RWPE2 (cell line): ENCODE measurements around the gene AKR7A2.
A peak's percentile ranks its signal among the peaks of the same experiment; 100 is the strongest.

Source experiments
- ATAC-seq: fragments of 200-7000 bp; cut with Tn5 transposase; 3 replicates; pipeline ENCODE4 v1.9.1; 2021; ENCODE audit warnings: low read depth
- DNase-seq: peaks from one replicate; pipeline ENCODE4 v3.0.0-alpha.2; 2020; ENCODE audit warnings: low spot score
- H3K27ac ChIP-seq: fragments of 450-650 bp; 2 replicates; pipeline ENCODE4 v1.5.1; 2017; ENCODE audit warnings: mild to moderate bottlenecking; ENCODE audit not compliant: poor library complexity, severe bottlenecking
- H3K27me3 ChIP-seq: fragments of 250-450 bp; sonication (Bioruptor Pico); 2 replicates; pipeline ENCODE4 v1.5.1; 2021; ENCODE audit warnings: mild to moderate bottlenecking, moderate library complexity; ENCODE audit not compliant: insufficient read depth, poor library complexity, severe bottlenecking
- H3K36me3 ChIP-seq: fragments of 250-450 bp; sonication (Bioruptor Pico); 2 replicates; pipeline ENCODE4 v1.5.1; 2020; ENCODE audit warnings: low read depth, mild to moderate bottlenecking, moderate library complexity
- H3K4me1 ChIP-seq: fragments of 250-450 bp; sonication (Bioruptor Pico); 2 replicates; pipeline ENCODE4 v1.5.1; 2021; ENCODE audit warnings: mild to moderate bottlenecking, moderate library complexity; ENCODE audit not compliant: insufficient read depth, poor library complexity, severe bottlenecking
- H3K4me3 ChIP-seq: fragments of 250-450 bp; sonication (Bioruptor Pico); 2 replicates; pipeline ENCODE4 v1.5.1; 2021; ENCODE audit warnings: mild to moderate bottlenecking, moderate library complexity; ENCODE audit not compliant: severe bottlenecking
- H3K9me3 ChIP-seq: fragments of 250-450 bp; sonication (Bioruptor Pico); 2 replicates; pipeline ENCODE4 v1.5.1; 2021; ENCODE audit warnings: mild to moderate bottlenecking, moderate library complexity; ENCODE audit not compliant: severe bottlenecking
- TF ChIP-seq, protein P1 (sequence below): fragments of 450-650 bp; IDR thresholded peaks from one replicate; pipeline ENCODE4 v1.5.1; 2017; ENCODE audit warnings: mild to moderate bottlenecking, moderate library complexity; ENCODE audit not compliant: poor library complexity, severe bottlenecking

AKR7A2 gene

GRCh38 chr1:19337289-19337688, 25.3 kb upstream of the AKR7A2 start:
- Histone ChIP-seq H3K27ac (peak overlapping the region; percentile 9), H3K27me3 (no peaks in the 10 kb centered on the region), H3K9me3 (no peaks in the 10 kb centered on the region), H3K4me1 (no peaks in the 10 kb centered on the region), H3K36me3 (peaks cover 9% of the 10 kb centered on the region), H3K4me3 (no peak overlapping the region)
- TF ChIP-seq, protein P1, sequence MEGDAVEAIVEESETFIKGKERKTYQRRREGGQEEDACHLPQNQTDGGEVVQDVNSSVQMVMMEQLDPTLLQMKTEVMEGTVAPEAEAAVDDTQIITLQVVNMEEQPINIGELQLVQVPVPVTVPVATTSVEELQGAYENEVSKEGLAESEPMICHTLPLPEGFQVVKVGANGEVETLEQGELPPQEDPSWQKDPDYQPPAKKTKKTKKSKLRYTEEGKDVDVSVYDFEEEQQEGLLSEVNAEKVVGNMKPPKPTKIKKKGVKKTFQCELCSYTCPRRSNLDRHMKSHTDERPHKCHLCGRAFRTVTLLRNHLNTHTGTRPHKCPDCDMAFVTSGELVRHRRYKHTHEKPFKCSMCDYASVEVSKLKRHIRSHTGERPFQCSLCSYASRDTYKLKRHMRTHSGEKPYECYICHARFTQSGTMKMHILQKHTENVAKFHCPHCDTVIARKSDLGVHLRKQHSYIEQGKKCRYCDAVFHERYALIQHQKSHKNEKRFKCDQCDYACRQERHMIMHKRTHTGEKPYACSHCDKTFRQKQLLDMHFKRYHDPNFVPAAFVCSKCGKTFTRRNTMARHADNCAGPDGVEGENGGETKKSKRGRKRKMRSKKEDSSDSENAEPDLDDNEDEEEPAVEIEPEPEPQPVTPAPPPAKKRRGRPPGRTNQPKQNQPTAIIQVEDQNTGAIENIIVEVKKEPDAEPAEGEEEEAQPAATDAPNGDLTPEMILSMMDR = no peak
- ATAC-seq (no peak), DNase-seq (no peak)

- ATAC-seq (peak; percentile 71), DNase-seq (no peak)
- Histone ChIP-seq H3K27ac (peak overlapping the region; percentile 9), H3K4me1 (no peaks in the 10 kb centered on the region), H3K4me3 (no peak overlapping the region), H3K36me3 (peaks cover 9% of the 10 kb centered on the region), H3K9me3 (no peaks in the 10 kb centered on the region), H3K27me3 (no peaks in the 10 kb centered on the region)
- TF ChIP-seq, protein P1 = no peak
Observed at GRCh38 chr1:19336543-19336942, 24.6 kb upstream of the AKR7A2 start.

- Histone ChIP-seq H3K27me3 (no peaks in the 10 kb centered on the region), H3K9me3 (no peaks in the 10 kb centered on the region), H3K36me3 (no peaks in the 10 kb centered on the region), H3K27ac (no peak overlapping the region), H3K4me1 (no peaks in the 10 kb centered on the region), H3K4me3 (no peak overlapping the region)
- no peak for DNase-seq
- no peak for ATAC-seq
- TF ChIP-seq, protein P1 = no peak
Observed at GRCh38 chr1:19333587-19334354, 21.8 kb upstream of the AKR7A2 start.

- no peak overlapping the region for H3K27ac ChIP-seq
- TF ChIP-seq, protein P1 = no peak
- no peaks in the 10 kb centered on the region for H3K27me3 ChIP-seq
- H3K36me3 ChIP-seq = no peaks in the 10 kb centered on the region
- H3K9me3 ChIP-seq = no peaks in the 10 kb centered on the region
- no peaks in the 10 kb centered on the region for H3K4me1 ChIP-seq
- no peak for ATAC-seq
- no peak for DNase-seq
- H3K4me3 ChIP-seq = no peak overlapping the region
Observed at GRCh38 chr1:19332832-19333231, 20.9 kb upstream of the AKR7A2 start.

DNA sequence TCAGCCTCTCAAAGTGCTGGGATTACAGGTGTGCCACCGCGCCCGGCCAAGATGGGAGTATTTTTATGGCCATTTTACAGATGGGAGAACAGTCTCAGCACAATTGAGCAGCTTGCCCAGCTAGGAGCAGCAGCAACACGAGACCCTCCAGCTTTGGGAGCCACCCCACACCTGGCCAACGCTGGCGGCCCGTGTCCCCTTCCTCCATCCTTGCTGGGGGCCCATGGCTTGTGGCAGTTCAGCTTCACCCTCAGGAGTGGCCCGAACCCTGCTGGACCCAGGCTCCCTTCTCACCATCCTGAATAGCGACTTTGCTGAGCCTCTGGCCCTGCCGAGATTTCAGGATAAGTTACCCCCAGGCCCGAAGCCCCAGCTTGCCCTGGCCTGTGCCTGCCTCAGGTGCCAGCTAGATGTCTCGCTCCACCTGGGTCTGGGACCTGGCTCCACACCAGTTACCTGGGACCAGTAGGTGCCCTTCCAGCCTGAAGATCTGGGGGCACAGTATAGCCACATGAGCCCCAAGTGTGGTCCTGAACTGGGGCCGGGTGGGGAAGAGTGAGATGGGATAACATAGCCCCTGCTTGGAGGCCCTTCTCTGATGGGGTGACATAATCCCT, 19.4 kb upstream of the AKR7A2 start:
- no peak for DNase-seq
- peaks cover 2% of the 10 kb centered on the region; the same call in 1 of the 2 replicates for H3K36me3 ChIP-seq
- no peak overlapping the region for H3K4me3 ChIP-seq
- no peak overlapping the region for H3K27ac ChIP-seq
- no peaks in the 10 kb centered on the region for H3K9me3 ChIP-seq
- 0 out of 3 replicates have a peak, but pooled peaks have one; percentile 4 for ATAC-seq
- no peaks in the 10 kb centered on the region for H3K27me3 ChIP-seq
- TF ChIP-seq, protein P1 = no peak
- no peaks in the 10 kb centered on the region for H3K4me1 ChIP-seq
